Neural cell (in vitro differentiated cells): ENCODE data around the gene PGP. TPM values are rescaled to one million over a fixed set of nuclear protein-coding genes. Genes with fewer than 3 reads are reported as not detected.

Source experiments
- H2AFZ ChIP-seq: fragments of 200-600, 300-800 bp; sonication (generic), shearing (Covaris generic); 2 replicates; pipeline ENCODE4 v1.6.0; 2014; ENCODE audit warnings: low read depth, mild to moderate bottlenecking, antibody characterized with exemption, low read length, moderate library complexity
- H3F3A ChIP-seq: fragments of 200-600 bp; shearing (Covaris generic); 2 replicates; pipeline ENCODE4 v1.6.1; 2016; ENCODE audit warnings: mild to moderate bottlenecking, moderate library complexity, mixed read lengths, antibody characterized with exemption, low read length; ENCODE audit not compliant: insufficient read depth, poor library complexity, severe bottlenecking
- H3K27ac ChIP-seq: fragments of 200-600, 300-800 bp; sonication (generic), shearing (Covaris generic); 2 replicates; pipeline ENCODE4 v1.5.1; 2014; ENCODE audit warnings: mild to moderate bottlenecking, low read length, moderate library complexity
- H3K27me3 ChIP-seq: fragments of 300-800, 200-600 bp; sonication (generic), shearing (Covaris generic); 2 replicates; pipeline ENCODE4 v1.6.0; 2014; ENCODE audit warnings: mild to moderate bottlenecking, low read depth, low read length, moderate library complexity; ENCODE audit not compliant: insufficient read depth
- H3K36me3 ChIP-seq: fragments of 300-800, 200-600 bp; sonication (generic), shearing (Covaris generic); 2 replicates; pipeline ENCODE4 v1.5.1; 2014; ENCODE audit warnings: mild to moderate bottlenecking, antibody characterized with exemption, low read length, moderate library complexity; ENCODE audit not compliant: insufficient read depth
- H3K4me2 ChIP-seq: fragments of 300-800, 200-600 bp; sonication (generic), shearing (Covaris generic); 2 replicates; pipeline ENCODE4 v1.6.0; 2014; ENCODE audit warnings: mild to moderate bottlenecking, low read length
- H3K4me3 ChIP-seq: fragments of 300-800, 200-600 bp; sonication (generic), shearing (Covaris generic); 2 replicates; pipeline ENCODE4 v1.5.1; 2014; ENCODE audit warnings: mild to moderate bottlenecking, low read length, moderate library complexity
- H3K79me2 ChIP-seq: fragments of 200-600 bp; shearing (Covaris generic); replicated peaks from 2 replicates; pipeline ENCODE4 v1.6.0; 2014; ENCODE audit warnings: mild to moderate bottlenecking, low read length, moderate library complexity; ENCODE audit not compliant: insufficient read depth
- H3K9ac ChIP-seq: fragments of 300-800, 200-600 bp; sonication (generic), shearing (Covaris generic); 2 replicates; pipeline ENCODE4 v1.6.1; 2016; ENCODE audit warnings: mild to moderate bottlenecking, low read length, mixed read lengths
- H3K9me2 ChIP-seq: fragments of 200-600 bp; shearing (Covaris generic); 2 replicates; pipeline ENCODE4 v1.6.1; 2016; ENCODE audit warnings: mild to moderate bottlenecking, low read length, mixed read lengths; ENCODE audit not compliant: insufficient read depth
- H3K9me3 ChIP-seq: fragments of 200-600, 300-800 bp; sonication (generic), shearing (Covaris generic); 2 replicates; pipeline ENCODE4 v1.6.1; 2016; ENCODE audit warnings: mild to moderate bottlenecking, mixed run types, low read length, moderate library complexity, mixed read lengths
- H4K20me1 ChIP-seq: fragments of 200-600 bp; shearing (Covaris generic); 2 replicates; pipeline ENCODE4 v1.6.1; 2016; ENCODE audit warnings: mild to moderate bottlenecking, mixed run types; ENCODE audit not compliant: insufficient read depth
- EP300 ChIP-seq: fragments of 450-650 bp; conservative IDR thresholded peaks from 2 replicates; pipeline ENCODE4 v1.6.1; 2014; ENCODE audit warnings: antibody characterized with exemption, mild to moderate bottlenecking, moderate library complexity; ENCODE audit not compliant: poor library complexity, severe bottlenecking
- EZH2 ChIP-seq: fragments of 200-600, 300-800 bp; shearing (Covaris generic), sonication (generic); IDR thresholded peaks from 2 replicates; pipeline ENCODE4 v1.6.1; 2014; ENCODE audit warnings: antibody characterized with exemption, low read length, borderline replicate concordance, mild to moderate bottlenecking; ENCODE audit not compliant: insufficient read depth, poor library complexity, severe bottlenecking
- MXI1 ChIP-seq: fragments of 450-650 bp; conservative IDR thresholded peaks from 2 replicates; pipeline ENCODE4 v1.6.1; 2014; ENCODE audit warnings: antibody characterized with exemption, mild to moderate bottlenecking; ENCODE audit not compliant: poor library complexity, severe bottlenecking
- POLR2AphosphoS5 ChIP-seq: IDR thresholded peaks from 2 replicates; pipeline ENCODE4 v1.6.1; 2012
- RAD21 ChIP-seq: fragments of 450-650 bp; conservative IDR thresholded peaks from 2 replicates; pipeline ENCODE4 v1.6.1; 2014; ENCODE audit warnings: antibody characterized with exemption, mild to moderate bottlenecking, moderate library complexity
- SMC3 ChIP-seq: fragments of 450-650 bp; conservative IDR thresholded peaks from 2 replicates; pipeline ENCODE4 v1.6.1; 2014; ENCODE audit warnings: antibody characterized with exemption, mild to moderate bottlenecking, moderate library complexity; ENCODE audit not compliant: poor library complexity
- TAF1 ChIP-seq: IDR thresholded peaks from 2 replicates; pipeline ENCODE4 v1.6.1; 2012; ENCODE audit warnings: low read depth
- polyA plus RNA-seq: library from polyadenylated mRNA; depleted of rRNA; stranded (reverse); fragments of >200 nt; gene quantifications from 2 replicates; pipeline ENCODE4 v1.2.3, GENCODE V29; 2014
- TF ChIP-seq, protein P1 (sequence below): fragments of 450-650 bp; IDR thresholded peaks from 2 replicates; pipeline ENCODE4 v1.5.1; 2014; ENCODE audit warnings: antibody characterized with exemption, mild to moderate bottlenecking, moderate library complexity; ENCODE audit not compliant: poor library complexity, severe bottlenecking
- TF ChIP-seq, protein P2 (sequence below): IDR thresholded peaks from 2 replicates; pipeline ENCODE4 v1.6.1; 2012; ENCODE audit warnings: borderline replicate concordance

PGP gene
- polyA plus RNA-seq, 1 donor from 2014 or later: 44.1 TPM

DNA sequence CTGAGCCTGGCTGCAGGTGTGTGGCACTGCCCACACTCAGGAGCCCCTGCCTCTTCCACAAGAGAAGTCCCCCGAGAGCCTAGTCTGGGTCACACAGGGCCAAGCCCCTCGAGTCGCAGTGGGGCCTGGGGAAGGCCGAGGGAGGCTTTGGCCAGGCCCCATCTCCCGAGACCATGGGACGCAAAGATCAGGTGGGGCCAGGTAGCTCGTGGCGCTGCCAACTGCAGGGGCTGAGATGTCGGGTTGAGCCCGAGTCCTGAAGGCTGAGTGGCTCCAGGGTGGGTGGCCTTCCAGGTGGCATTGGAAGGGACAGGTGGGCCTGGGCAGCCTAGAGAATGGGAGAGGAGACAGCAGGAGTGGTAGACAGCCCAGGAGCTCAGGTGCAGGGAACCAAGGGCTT, 52.7 kb downstream of the PGP start:
- Histone ChIP-seq H3K4me2 (no peak overlapping the region), H3K27ac (no peak overlapping the region)
- TF ChIP-seq, protein P1, sequence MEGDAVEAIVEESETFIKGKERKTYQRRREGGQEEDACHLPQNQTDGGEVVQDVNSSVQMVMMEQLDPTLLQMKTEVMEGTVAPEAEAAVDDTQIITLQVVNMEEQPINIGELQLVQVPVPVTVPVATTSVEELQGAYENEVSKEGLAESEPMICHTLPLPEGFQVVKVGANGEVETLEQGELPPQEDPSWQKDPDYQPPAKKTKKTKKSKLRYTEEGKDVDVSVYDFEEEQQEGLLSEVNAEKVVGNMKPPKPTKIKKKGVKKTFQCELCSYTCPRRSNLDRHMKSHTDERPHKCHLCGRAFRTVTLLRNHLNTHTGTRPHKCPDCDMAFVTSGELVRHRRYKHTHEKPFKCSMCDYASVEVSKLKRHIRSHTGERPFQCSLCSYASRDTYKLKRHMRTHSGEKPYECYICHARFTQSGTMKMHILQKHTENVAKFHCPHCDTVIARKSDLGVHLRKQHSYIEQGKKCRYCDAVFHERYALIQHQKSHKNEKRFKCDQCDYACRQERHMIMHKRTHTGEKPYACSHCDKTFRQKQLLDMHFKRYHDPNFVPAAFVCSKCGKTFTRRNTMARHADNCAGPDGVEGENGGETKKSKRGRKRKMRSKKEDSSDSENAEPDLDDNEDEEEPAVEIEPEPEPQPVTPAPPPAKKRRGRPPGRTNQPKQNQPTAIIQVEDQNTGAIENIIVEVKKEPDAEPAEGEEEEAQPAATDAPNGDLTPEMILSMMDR: no peak
- TF ChIP-seq RAD21 (no peak), EZH2 (no peak), EP300 (no peak), MXI1 (no peak), TAF1 (no peak), POLR2AphosphoS5 (no peak), SMC3 (no peak)
- TF ChIP-seq, protein P2, sequence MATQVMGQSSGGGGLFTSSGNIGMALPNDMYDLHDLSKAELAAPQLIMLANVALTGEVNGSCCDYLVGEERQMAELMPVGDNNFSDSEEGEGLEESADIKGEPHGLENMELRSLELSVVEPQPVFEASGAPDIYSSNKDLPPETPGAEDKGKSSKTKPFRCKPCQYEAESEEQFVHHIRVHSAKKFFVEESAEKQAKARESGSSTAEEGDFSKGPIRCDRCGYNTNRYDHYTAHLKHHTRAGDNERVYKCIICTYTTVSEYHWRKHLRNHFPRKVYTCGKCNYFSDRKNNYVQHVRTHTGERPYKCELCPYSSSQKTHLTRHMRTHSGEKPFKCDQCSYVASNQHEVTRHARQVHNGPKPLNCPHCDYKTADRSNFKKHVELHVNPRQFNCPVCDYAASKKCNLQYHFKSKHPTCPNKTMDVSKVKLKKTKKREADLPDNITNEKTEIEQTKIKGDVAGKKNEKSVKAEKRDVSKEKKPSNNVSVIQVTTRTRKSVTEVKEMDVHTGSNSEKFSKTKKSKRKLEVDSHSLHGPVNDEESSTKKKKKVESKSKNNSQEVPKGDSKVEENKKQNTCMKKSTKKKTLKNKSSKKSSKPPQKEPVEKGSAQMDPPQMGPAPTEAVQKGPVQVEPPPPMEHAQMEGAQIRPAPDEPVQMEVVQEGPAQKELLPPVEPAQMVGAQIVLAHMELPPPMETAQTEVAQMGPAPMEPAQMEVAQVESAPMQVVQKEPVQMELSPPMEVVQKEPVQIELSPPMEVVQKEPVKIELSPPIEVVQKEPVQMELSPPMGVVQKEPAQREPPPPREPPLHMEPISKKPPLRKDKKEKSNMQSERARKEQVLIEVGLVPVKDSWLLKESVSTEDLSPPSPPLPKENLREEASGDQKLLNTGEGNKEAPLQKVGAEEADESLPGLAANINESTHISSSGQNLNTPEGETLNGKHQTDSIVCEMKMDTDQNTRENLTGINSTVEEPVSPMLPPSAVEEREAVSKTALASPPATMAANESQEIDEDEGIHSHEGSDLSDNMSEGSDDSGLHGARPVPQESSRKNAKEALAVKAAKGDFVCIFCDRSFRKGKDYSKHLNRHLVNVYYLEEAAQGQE: no peak

More for the DNA sequence above, 52.7 kb downstream of the PGP start:
- Histone ChIP-seq H3K4me3 (no peak overlapping the region), H4K20me1 (no peaks in the 10 kb centered on the region), H3K9ac (no peak overlapping the region), H2AFZ (no peak overlapping the region), H3K9me3 (no peaks in the 10 kb centered on the region), H3K36me3 (no peaks in the 10 kb centered on the region), H3F3A (no peaks in the 10 kb centered on the region), H3K9me2 (no peaks in the 10 kb centered on the region), H3K79me2 (peaks cover 23% of the 10 kb centered on the region), H3K27me3 (no peaks in the 10 kb centered on the region)

Other genes with a start within 250 kb of the PGP start
- not detected in 2 replicates for gene RNF151, start 248.0 kb downstream of the PGP start, polyA plus RNA-seq
- gene TBL3, start 242.8 kb downstream of the PGP start, polyA plus RNA-seq: 20.5 and 21.4 TPM in 2 replicates
- gene NOXO1, start 233.4 kb downstream of the PGP start, polyA plus RNA-seq: 8.5 and 11.7 TPM in 2 replicates
- 37.8 and 42.3 TPM in 2 replicates for gene GFER, start 230.6 kb downstream of the PGP start, polyA plus RNA-seq
- gene SYNGR3, start 224.9 kb downstream of the PGP start, polyA plus RNA-seq: 61.0 and 71.9 TPM in 2 replicates
- 18.2 and 22.1 TPM in 2 replicates for gene ZNF598, start 205.0 kb downstream of the PGP start, polyA plus RNA-seq
- gene NPW, start 195.1 kb downstream of the PGP start, polyA plus RNA-seq: not detected in 2 replicates
- 3.4 and 4.1 TPM in 2 replicates for gene NHERF2, start 187.9 kb downstream of the PGP start, polyA plus RNA-seq
- 43.1 and 56.9 TPM in 2 replicates for gene NTHL1, start 167.0 kb downstream of the PGP start, polyA plus RNA-seq
- 69.2 and 92.8 TPM in 2 replicates for gene TSC2, start 166.9 kb downstream of the PGP start, polyA plus RNA-seq
- gene PKD1, start 78.9 kb downstream of the PGP start, polyA plus RNA-seq: 176 and 232 TPM in 2 replicates
- gene RAB26, start 66.2 kb downstream of the PGP start, polyA plus RNA-seq: 2.7 and 4.9 TPM in 2 replicates
- gene TRAF7, start 59.1 kb downstream of the PGP start, polyA plus RNA-seq: 30.9 and 42.5 TPM in 2 replicates
- gene CASKIN1, start 18.2 kb downstream of the PGP start, polyA plus RNA-seq: 10.3 and 12.3 TPM in 2 replicates
- gene MLST8, start 9.4 kb downstream of the PGP start, polyA plus RNA-seq: 13.5 and 34.2 TPM in 2 replicates
- 39.2 and 43.6 TPM in 2 replicates for gene BRICD5, start 4.0 kb downstream of the PGP start, polyA plus RNA-seq
- gene E4F1, start 8.8 kb upstream of the PGP start, polyA plus RNA-seq: 64.9 and 81.6 TPM in 2 replicates
- gene DNASE1L2, start 21.6 kb upstream of the PGP start, polyA plus RNA-seq: 10.2 and 10.9 TPM in 2 replicates
- 33.1 and 35.3 TPM in 2 replicates for gene ECI1, start 36.7 kb upstream of the PGP start, polyA plus RNA-seq
- 180 and 195 TPM in 2 replicates for gene RNPS1, start 53.3 kb upstream of the PGP start, polyA plus RNA-seq
- 30.7 and 34.1 TPM in 2 replicates for gene ABCA3, start 125.9 kb upstream of the PGP start, polyA plus RNA-seq
- 5.2 and 5.7 TPM in 2 replicates for gene CCNF, start 214.6 kb upstream of the PGP start, polyA plus RNA-seq
- gene TEDC2, start 245.3 kb upstream of the PGP start, polyA plus RNA-seq: 27.6 and 31.5 TPM in 2 replicates